H1 (cell line): ENCODE data around the gene ZBTB16. TPM values are rescaled to one million over a fixed set of nuclear protein-coding genes. Genes with fewer than 3 reads are reported as not detected.

Experiments used
- CTCF ChIA-PET: fragments of 300-600 bp; sonication (Branson Sonifier 250); formaldehyde crosslinking; loops from one replicate; lab custom pipeline; 2021; ENCODE audit not compliant: partially characterized antibody; lab: Charles Lee
- POLR2A ChIA-PET: fragments of 300-600 bp; sonication (Branson Sonifier 250); formaldehyde crosslinking; loops from one replicate; lab custom pipeline; 2021; ENCODE audit warnings: inconsistent platforms; ENCODE audit not compliant: partially characterized antibody; lab: Charles Lee
- DNase-seq, 2 experiments: peaks; one replicate each; pipeline versions ENCODE4 v3.0.0 to v3.0.0-alpha.2; 2010 to 2022; ENCODE audit warnings: low spot score in 2 of 2, low read depth in 1 of 2, mixed read lengths in 1 of 2
- FAIRE-seq: peaks from 2 replicates; lab custom pipeline; 2011; peaks lifted over from hg19 to GRCh38; lab: Jason Lieb, UNC
- H2AFZ ChIP-seq: 2 replicates; pipeline ENCODE4 v1.8.1; 2012; ENCODE audit warnings: low read length, inconsistent platforms
- H2AK5ac ChIP-seq: 2 replicates; pipeline ENCODE4 v1.6.1; 2013; ENCODE audit warnings: low read depth, low read length
- H2BK120ac ChIP-seq: replicated peaks from 2 replicates; pipeline ENCODE3; 2013; ENCODE audit warnings: low read depth, low read length, inconsistent platforms
- H2BK12ac ChIP-seq: 2 replicates; pipeline ENCODE4 v1.6.1; 2013; ENCODE audit warnings: low read depth, low read length
- H2BK15ac ChIP-seq: 2 replicates; pipeline ENCODE4 v1.6.1; 2013; ENCODE audit warnings: low read length
- H2BK20ac ChIP-seq: 2 replicates; pipeline ENCODE4 v1.6.1; 2013; ENCODE audit warnings: low read length
- H2BK5ac ChIP-seq: 2 replicates; pipeline ENCODE4 v1.6.1; 2013; ENCODE audit warnings: low read depth, low read length
- H3K14ac ChIP-seq: 2 replicates; pipeline ENCODE4 v1.6.1; 2013; ENCODE audit warnings: inconsistent platforms; ENCODE audit not compliant: insufficient read length
- H3K18ac ChIP-seq: 2 replicates; pipeline ENCODE4 v1.6.1; 2013; ENCODE audit warnings: low read length; ENCODE audit errors: extremely low read depth
- H3K23ac ChIP-seq: 2 replicates; pipeline ENCODE4 v1.6.1; 2013; ENCODE audit warnings: inconsistent platforms; ENCODE audit not compliant: insufficient read length
- H3K23me2 ChIP-seq: 2 replicates; pipeline ENCODE4 v1.6.1; 2013; ENCODE audit warnings: low read depth, low read length
- H3K27ac ChIP-seq: 2 replicates; pipeline ENCODE4 v1.6.1; 2011; ENCODE audit warnings: low read depth, low read length, inconsistent platforms
- H3K27me3 ChIP-seq, 4 experiments: replicated peaks in 1 of 4; 1 replicate in 1 of 4; 2 replicates in 3 of 4; pipeline versions ENCODE4 v1.6.1 to v1.8.1; 2011 to 2013; ENCODE audit warnings: low read length in 3 of 4, mild to moderate bottlenecking in 3 of 4, inconsistent platforms in 2 of 4, mixed read lengths in 2 of 4, moderate library complexity in 1 of 4; ENCODE audit not compliant: control insufficient read depth in 3 of 4, insufficient read depth in 3 of 4; ENCODE audit errors: extremely low read depth in 1 of 4
- H3K36me3 ChIP-seq, 4 experiments: 2 replicates each; pipeline versions ENCODE4 v1.6.1 to v1.8.1; 2011 to 2013; ENCODE audit warnings: mild to moderate bottlenecking in 4 of 4, low read length in 3 of 4, moderate library complexity in 2 of 4, control low read depth in 1 of 4, inconsistent platforms in 1 of 4; ENCODE audit not compliant: insufficient read depth in 4 of 4, control insufficient read depth in 2 of 4
- H3K4ac ChIP-seq: replicated peaks from 2 replicates; pipeline ENCODE3; 2013; ENCODE audit warnings: low read length, low read depth, mixed read lengths, inconsistent platforms; ENCODE audit not compliant: insufficient read length
- H3K4me1 ChIP-seq, 4 experiments: replicated peaks in 1 of 4; 1 replicate in 1 of 4; 2 replicates in 3 of 4; pipeline versions ENCODE4 v1.6.1 to v1.8.1; 2011 to 2013; ENCODE audit warnings: low read length in 3 of 4, inconsistent platforms in 2 of 4, mixed read lengths in 1 of 4; ENCODE audit not compliant: insufficient read depth in 4 of 4, control insufficient read depth in 3 of 4
- H3K4me2 ChIP-seq, 2 experiments: 2 replicates each; pipeline versions ENCODE4 v1.6.1 to v1.8.1; 2011 to 2013; ENCODE audit warnings: low read depth in 2 of 2, low read length in 2 of 2, control low read depth in 1 of 2, inconsistent platforms in 1 of 2, mild to moderate bottlenecking in 1 of 2; ENCODE audit not compliant: insufficient read depth in 1 of 2
- H3K4me3 ChIP-seq, 4 experiments: fragments of 200-600, 300-600 bp in 1 of 4; sonication (generic), shearing (Covaris generic), sonication (Bioruptor Twin) in 1 of 4; 2 replicates each; pipeline versions ENCODE4 v1.5.1 to v1.8.1; 2011 to 2016; ENCODE audit warnings: low read length in 4 of 4, low read depth in 3 of 4, control low read depth in 2 of 4, inconsistent platforms in 2 of 4, mild to moderate bottlenecking in 2 of 4, mixed read lengths in 1 of 4, moderate library complexity in 1 of 4; ENCODE audit not compliant: insufficient read depth in 2 of 4; ENCODE audit errors: extremely low read depth in 1 of 4
- H3K56ac ChIP-seq: replicated peaks from 2 replicates; pipeline ENCODE3; 2013; ENCODE audit warnings: low read depth, mild to moderate bottlenecking, mixed read lengths, low read length, inconsistent platforms; ENCODE audit not compliant: insufficient read length
- H3K79me1 ChIP-seq: 2 replicates; pipeline ENCODE4 v1.6.1; 2013; ENCODE audit warnings: low read depth, low read length, control low read depth
- H3K79me2 ChIP-seq, 2 experiments: 2 replicates each; pipeline versions ENCODE4 v1.6.1 to v1.8.1; 2012 to 2013; ENCODE audit warnings: low read length in 2 of 2, mild to moderate bottlenecking in 2 of 2, inconsistent platforms in 1 of 2; ENCODE audit not compliant: insufficient read depth in 2 of 2, control insufficient read depth in 1 of 2
- H3K9ac ChIP-seq, 4 experiments: replicated peaks in 1 of 4; 1 replicate in 1 of 4; 2 replicates in 3 of 4; pipeline versions ENCODE4 v1.6.1 to v1.8.1; 2011 to 2013; ENCODE audit warnings: low read depth in 3 of 4, low read length in 3 of 4, control low read depth in 2 of 4, mild to moderate bottlenecking in 2 of 4, moderate library complexity in 2 of 4, inconsistent platforms in 1 of 4; ENCODE audit errors: extremely low read depth in 1 of 4
- H3K9me3 ChIP-seq, 2 experiments: 2 replicates each; pipeline versions ENCODE4 v1.6.1 to v1.8.1; 2012 to 2013; ENCODE audit warnings: mild to moderate bottlenecking in 2 of 2, moderate library complexity in 2 of 2, control low read depth in 1 of 2, inconsistent platforms in 1 of 2, low read depth in 1 of 2, low read length in 1 of 2, mixed read lengths in 1 of 2; ENCODE audit not compliant: insufficient read depth in 2 of 2
- H4K20me1 ChIP-seq, 2 experiments: replicated peaks in 1 of 2; 2 replicates each; pipeline versions ENCODE3 to v1.8.1; 2011 to 2013; ENCODE audit warnings: inconsistent platforms in 2 of 2, low read length in 2 of 2, mild to moderate bottlenecking in 1 of 2; ENCODE audit not compliant: insufficient read depth in 2 of 2, control insufficient read depth in 1 of 2
- H4K5ac ChIP-seq: 2 replicates; pipeline ENCODE4 v1.6.1; 2013; ENCODE audit warnings: low read length, low read depth, mixed read lengths, inconsistent platforms; ENCODE audit not compliant: insufficient read length
- H4K8ac ChIP-seq: 2 replicates; pipeline ENCODE4 v1.8.0; 2013; ENCODE audit warnings: mild to moderate bottlenecking, moderate library complexity, low read length, inconsistent platforms; ENCODE audit not compliant: insufficient read depth; ENCODE audit errors: extremely low read depth
- H4K91ac ChIP-seq: replicated peaks from 2 replicates; pipeline ENCODE3; 2013; ENCODE audit warnings: low read length, mixed read lengths, inconsistent platforms; ENCODE audit not compliant: insufficient read length
- CBX5 ChIP-seq: fragments of 300-800, 300-1000 bp; sonication (generic); IDR thresholded peaks from 2 replicates; pipeline ENCODE4 v1.7.1; 2016; ENCODE audit warnings: antibody characterized with exemption, low read length, low read depth
- HDAC2 ChIP-seq, 2 experiments: fragments of 300-600 bp in 1 of 2; sonication (generic) in 1 of 2; IDR thresholded peaks; 2 replicates each; pipeline ENCODE4 v1.6.1; 2011 to 2012; ENCODE audit warnings: low read depth in 2 of 2, low read length in 2 of 2, mild to moderate bottlenecking in 2 of 2, moderate library complexity in 2 of 2, borderline replicate concordance in 1 of 2, inconsistent platforms in 1 of 2
- SIN3A ChIP-seq, 2 experiments: IDR thresholded peaks in 1 of 2; conservative IDR thresholded peaks in 1 of 2; 2 replicates each; pipeline ENCODE4 v1.6.1; 2011 to 2012; ENCODE audit warnings: low read length in 2 of 2, improper control_type of control experiment in 1 of 2, low read depth in 1 of 2, mild to moderate bottlenecking in 1 of 2
- SP1 ChIP-seq: IDR thresholded peaks from 2 replicates; pipeline ENCODE4 v1.6.1; 2011; ENCODE audit warnings: low read depth, low read length
- TAF1 ChIP-seq: IDR thresholded peaks from 2 replicates; pipeline ENCODE4 v1.6.1; 2011; ENCODE audit warnings: mild to moderate bottlenecking, low read depth, low read length
- WGBS, 2 experiments: shearing (Covaris generic) in 1 of 2; methylation state at CpG; one replicate each; pipeline versions ENCODE4 v1.1.6 to v1.1.7; 2013 to 2015; ENCODE audit warnings: low lambda C conversion rate in 2 of 2, mixed read lengths in 2 of 2, inconsistent platforms in 1 of 2, low coverage in 1 of 2, missing lambda C conversion rate in 1 of 2; ENCODE audit not compliant: insufficient replicate concordance in 2 of 2, insufficient coverage in 1 of 2, insufficient read length in 1 of 2; ENCODE audit errors: extremely low coverage in 1 of 2, missing lambda C conversion rate in 1 of 2; 5-methylcytosine and 5-hydroxymethylcytosine counted together
- polyA plus RNA-seq, 7 experiments: library from polyadenylated mRNA; depleted of rRNA in 3 of 7; stranded (reverse) in 5 of 7; unstranded in 2 of 7; fragments of >200 nt in 5 of 7; fragments of 200-250 nt in 2 of 7; gene quantifications; 1 replicate in 5 of 7; 2 replicates in 1 of 7; 4 replicates in 1 of 7; pipeline versions ENCODE4 v1.2.1 to v1.2.3, GENCODE V29; 2011 to 2013; ENCODE audit warnings: missing spikeins in 2 of 7, mixed read lengths in 2 of 7
- total RNA-seq: library from RNA; stranded (reverse); fragmentation: NEBNext Ultra II Directional; extraction: Animal tissue kit (Norgen Biotek cat#: 25700); gene quantifications from 2 replicates; pipeline ENCODE4 v1.2.1, GENCODE V29; 2021

ZBTB16 gene
- total and polyA plus RNA-seq, 2 of the 8 experiments (the other 6 are each of a cell fraction or from before 2014, with no cell fraction given) = 0.12 to 0.61 TPM

- H2BK15ac ChIP-seq = no peak overlapping the region
- FAIRE-seq (no peak), DNase-seq (no peak)
- POLR2A ChIA-PET = no interaction called here
- H2BK20ac ChIP-seq = no peak overlapping the region
- no peaks in the 10 kb centered on the region for H3K79me2 ChIP-seq
- WGBS, 2 experiments = 65% methylated on average over 3 of the region's 4 CpGs; no CpG with 5 or more reads in 1 of the 2 experiments
- H3K14ac ChIP-seq = no peak overlapping the region
- no peak overlapping the region for H2BK12ac ChIP-seq
- H3K23me2 ChIP-seq = no peaks in the 10 kb centered on the region; the same call in 1 of the 2 replicates
- H3K27ac ChIP-seq = no peak overlapping the region
- H3K79me1 ChIP-seq = no peaks in the 10 kb centered on the region
- no peak overlapping the region for H2AFZ ChIP-seq
- H4K8ac ChIP-seq = no peak overlapping the region
- no peak for TF ChIP-seq CBX5
- no peak for TF ChIP-seq HDAC2 (IDR thresholded peaks at IDR 0.05; ENCODE audit: borderline replicate concordance in 1 of 2, low read depth in 2 of 2, low read length in 2 of 2)
- no peak for TF ChIP-seq TAF1
- TF ChIP-seq SP1 = no peak
- TF ChIP-seq SIN3A (conservative IDR thresholded peaks at IDR 0.05 in 1 of 2, IDR thresholded peaks at IDR 0.05 in 1 of 2; ENCODE audit: low read depth in 1 of 2, low read length in 2 of 2) = no peak
- no peak overlapping the region for H3K23ac ChIP-seq
- no peak overlapping the region for H2BK120ac ChIP-seq
- H2BK5ac ChIP-seq = no peak overlapping the region
- no peak overlapping the region for H3K4me2 ChIP-seq
- H3K4me3 ChIP-seq = no peak overlapping the region
- no peak overlapping the region for H3K4ac ChIP-seq
- H3K9ac ChIP-seq = no peak overlapping the region
- H3K56ac ChIP-seq = no peak overlapping the region
- CTCF ChIA-PET = interaction anchor here (0.7 to 1.7 kb wide), 8 partner anchors 8 to 551 kb away, joined by 3 to 7 read pairs (median 3); no protein-coding TSS in a partner anchor
- H2AK5ac ChIP-seq = no peak overlapping the region
- no peaks in the 10 kb centered on the region for H3K36me3 ChIP-seq
- no peak overlapping the region for H4K91ac ChIP-seq
- H3K4me1 ChIP-seq = peaks cover 0 to 3% (median 0%) of the 10 kb centered on the region in 4 experiments; a peak in 1 of 7 replicates
- peaks cover 0 to 13% (median 9%) of the 10 kb centered on the region in 4 experiments; a peak in 4 of 7 replicates for H3K27me3 ChIP-seq
- H4K20me1 ChIP-seq = no peaks in the 10 kb centered on the region
- H3K18ac ChIP-seq = no peak overlapping the region
- no peak overlapping the region for H4K5ac ChIP-seq
- no peaks in the 10 kb centered on the region for H3K9me3 ChIP-seq
Observed at GRCh38 chr11:114084414-114084813, 24.9 kb downstream of the ZBTB16 start.
